Measurements from ENCODE around the gene ZNF808. TPM values are rescaled to one million over a fixed set of nuclear protein-coding genes. Genes with fewer than 3 reads are reported as not detected.
"Not testable (repeated sequence)": the region's sequence is repeated elsewhere in the genome, so short reads cannot be mapped to it uniquely, and the experiment has no call there.

Gene ZNF808
- total RNA-seq, 1 donor from 2014 or later: 31.1 TPM

GRCh38 chr19:52536448-52536800, 9.0 kb downstream of the ZNF808 start:
- DNase-seq: no peak

DNA sequence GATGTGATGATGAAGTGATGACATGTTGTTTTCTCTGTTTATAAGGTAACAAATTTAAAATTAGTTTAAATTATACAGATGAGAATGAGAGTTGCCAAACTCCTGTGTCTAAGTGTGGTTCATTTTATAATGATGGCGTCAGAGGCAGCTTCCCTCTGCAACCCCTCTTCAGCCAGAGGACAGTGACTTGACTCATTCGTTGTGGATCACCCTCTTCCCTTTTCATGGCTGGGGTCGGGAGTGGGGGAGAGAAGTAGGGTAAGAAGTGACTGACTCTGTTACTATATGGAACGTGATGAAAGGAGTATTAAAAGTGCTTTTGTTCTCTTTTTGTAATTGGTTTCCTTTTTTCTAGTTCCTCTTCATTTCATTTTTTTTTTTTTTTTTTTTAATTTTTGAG, 11.3 kb downstream of the ZNF808 start:
- not testable (repeated sequence) for DNase-seq

DNA sequence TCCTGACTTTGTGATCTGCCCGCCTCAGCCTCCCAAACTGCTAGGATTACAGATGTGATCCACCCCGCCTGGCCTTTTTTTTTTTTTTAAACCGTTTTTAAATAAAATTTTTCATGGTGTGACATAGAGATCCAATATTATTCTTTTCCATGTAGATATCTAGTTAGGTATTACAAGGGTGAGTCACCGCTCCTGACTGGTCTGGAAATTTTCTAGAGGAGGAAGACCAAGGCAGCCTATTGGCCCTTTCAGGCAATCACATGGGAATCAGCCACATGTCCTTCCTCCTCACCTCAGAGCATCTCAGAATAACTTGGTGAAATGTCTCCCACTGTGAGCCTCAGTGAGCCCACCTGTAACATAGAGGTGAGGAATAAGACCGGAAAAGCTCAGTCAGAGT, 13.7 kb downstream of the ZNF808 start:
- DNase-seq: not testable (repeated sequence)

DNA sequence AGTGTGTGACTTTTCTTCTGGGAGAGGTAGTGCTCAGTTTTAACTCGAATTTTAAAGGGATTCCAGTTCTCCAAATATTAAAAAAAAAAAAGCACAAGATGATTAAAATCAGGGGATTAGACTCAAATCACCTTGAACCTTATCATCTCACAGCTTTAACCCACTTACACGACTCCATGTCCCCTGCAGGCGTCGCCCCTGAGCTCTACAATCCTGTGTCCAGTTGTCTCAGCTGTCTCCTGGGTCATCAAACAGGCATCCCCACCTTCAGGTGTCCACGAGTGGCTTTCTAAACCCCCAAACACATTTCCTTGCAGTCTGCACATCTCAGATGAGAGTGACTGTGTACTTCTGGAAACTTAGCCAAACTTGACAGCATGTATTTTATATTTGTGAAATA, 14.1 kb downstream of the ZNF808 start:
- DNase-seq: no peak

DNA sequence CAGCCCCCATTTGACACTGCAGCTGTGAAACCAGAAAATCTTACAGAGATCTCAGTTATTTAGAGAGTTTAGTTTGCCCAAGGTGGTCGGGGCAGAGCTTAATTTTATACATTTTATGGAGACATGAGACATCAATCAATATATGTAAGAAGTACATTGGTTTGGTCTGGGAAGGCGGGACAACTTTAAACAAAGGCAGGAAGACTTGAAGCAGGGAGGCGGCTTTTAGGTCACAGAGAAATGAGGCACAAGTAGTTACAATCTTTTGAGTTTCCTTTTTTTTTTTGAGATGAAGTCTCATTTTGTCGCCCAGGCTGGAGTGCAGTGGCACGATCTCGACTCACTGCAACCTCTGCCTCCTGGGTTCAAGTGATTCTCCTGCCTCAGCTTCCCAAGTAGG, 15.1 kb downstream of the ZNF808 start:
- DNase-seq: peak; percentile 56

GRCh38 chr19:52542984-52543664, 15.7 kb downstream of the ZNF808 start:
- DNase-seq: peak; percentile 48

DNA sequence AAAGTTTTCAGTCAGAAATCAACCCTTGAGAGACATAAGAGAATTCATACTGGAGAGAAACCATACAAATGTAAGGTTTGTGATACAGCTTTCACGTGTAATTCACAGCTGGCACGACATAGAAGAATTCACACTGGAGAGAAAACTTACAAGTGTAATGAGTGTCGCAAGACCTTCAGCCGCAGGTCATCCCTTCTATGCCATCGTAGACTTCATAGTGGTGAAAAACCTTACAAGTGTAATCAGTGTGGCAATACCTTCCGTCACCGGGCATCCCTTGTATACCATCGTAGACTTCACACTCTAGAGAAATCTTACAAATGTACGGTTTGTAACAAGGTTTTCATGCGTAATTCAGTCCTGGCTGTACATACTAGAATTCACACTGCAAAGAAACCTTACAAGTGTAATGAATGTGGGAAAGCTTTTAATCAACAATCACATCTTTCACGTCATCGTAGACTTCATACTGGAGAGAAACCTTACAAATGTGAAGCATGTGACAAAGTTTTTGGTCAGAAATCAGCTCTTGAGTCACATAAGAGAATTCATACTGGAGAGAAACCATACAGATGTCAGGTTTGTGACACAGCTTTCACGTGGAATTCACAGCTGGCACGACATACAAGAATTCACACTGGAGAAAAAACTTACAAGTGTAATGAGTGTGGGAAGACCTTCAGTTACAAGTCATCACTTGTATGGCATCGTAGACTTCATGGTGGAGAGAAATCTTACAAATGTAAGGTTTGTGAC, 26.9 kb downstream of the ZNF808 start:
- DNase-seq: no peak

GRCh38 chr19:52557231-52557995, 29.9 kb downstream of the ZNF808 start:
- DNase-seq: no peak

GRCh38 chr19:52558732-52559445, 31.4 kb downstream of the ZNF808 start:
- not testable (repeated sequence) for DNase-seq

GRCh38 chr19:52561611-52562010, 34.1 kb downstream of the ZNF808 start:
- not testable (repeated sequence) for DNase-seq

- DNase-seq: no peak
Observed at GRCh38 chr19:52566121-52566520, 38.7 kb downstream of the ZNF808 start.

DNA sequence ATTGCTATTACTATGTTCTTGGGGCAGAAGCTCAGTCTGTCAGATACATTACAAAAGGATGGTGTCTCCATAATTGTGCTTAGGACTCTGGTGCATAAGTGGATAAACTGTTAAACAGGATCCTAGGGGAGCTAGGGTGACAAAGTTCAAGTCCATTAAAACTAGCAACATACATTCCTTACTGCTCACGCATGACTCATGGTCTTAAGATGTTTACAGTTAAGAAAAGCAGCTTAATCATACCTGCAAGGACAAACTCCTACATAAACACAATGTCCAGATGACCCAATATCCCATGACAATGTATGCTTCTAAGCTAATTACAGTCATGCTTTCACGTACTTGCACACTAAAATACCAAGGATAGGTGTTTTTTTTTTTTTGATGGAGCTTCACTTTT, 39.1 kb downstream of the ZNF808 start:
- DNase-seq: peak; percentile 11

GRCh38 chr19:52567921-52568320, 40.5 kb downstream of the ZNF808 start:
- DNase-seq: no peak

DNA sequence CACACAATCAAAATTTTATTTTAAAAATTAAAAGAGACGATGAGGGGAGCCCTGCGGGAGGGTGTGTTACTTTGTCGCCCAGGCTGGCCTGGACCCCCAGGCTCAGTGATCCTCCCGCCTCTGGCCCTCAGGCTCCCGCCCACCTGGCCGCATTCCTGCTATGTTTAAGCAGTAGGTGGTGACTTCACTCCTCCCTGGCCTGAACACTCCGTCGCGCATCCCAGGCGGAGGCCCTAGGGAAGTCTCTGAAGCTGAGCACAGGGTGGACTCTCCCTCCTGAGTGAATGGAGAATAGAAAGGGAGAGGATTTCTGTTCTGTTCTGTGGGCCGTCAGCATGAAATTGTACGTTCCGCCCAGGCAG, 42.2 kb downstream of the ZNF808 start:
- DNase-seq: not testable (repeated sequence)

- peak; percentile 95 for DNase-seq
Observed at GRCh38 chr19:52570000-52570861, 42.8 kb downstream of the ZNF808 start, which contains the start of gene ZNF701. ZNF701 (plus strand) TSS chr19:52570287; CDS start chr19:52574148, 3,861 bp downstream.

- DNase-seq: no peak
Observed at GRCh38 chr19:52584736-52585440, 57.4 kb downstream of the ZNF808 start.

- DNase-seq: no peak
Observed at GRCh38 chr19:52585604-52586003, 58.1 kb downstream of the ZNF808 start.

DNA sequence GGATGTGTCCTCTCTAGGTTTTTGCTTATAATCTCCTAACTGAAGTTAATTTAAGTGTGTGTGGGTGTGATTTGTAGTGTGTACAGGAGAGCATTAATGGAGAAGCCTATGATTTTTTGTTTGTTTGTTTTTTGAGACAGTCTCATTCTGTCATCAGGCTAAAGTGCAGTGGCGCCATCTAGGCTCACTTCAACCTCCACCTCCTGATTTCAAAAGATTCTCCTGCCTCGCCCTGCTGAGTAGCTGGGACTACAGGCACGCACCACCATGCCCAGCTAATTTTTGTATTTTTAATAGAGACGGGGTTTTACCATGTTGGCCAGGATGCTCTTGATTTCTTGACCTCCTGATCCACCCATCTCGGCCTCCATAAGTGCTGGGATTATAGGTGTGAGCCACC, 63.3 kb downstream of the ZNF808 start:
- no peak for DNase-seq

DNA sequence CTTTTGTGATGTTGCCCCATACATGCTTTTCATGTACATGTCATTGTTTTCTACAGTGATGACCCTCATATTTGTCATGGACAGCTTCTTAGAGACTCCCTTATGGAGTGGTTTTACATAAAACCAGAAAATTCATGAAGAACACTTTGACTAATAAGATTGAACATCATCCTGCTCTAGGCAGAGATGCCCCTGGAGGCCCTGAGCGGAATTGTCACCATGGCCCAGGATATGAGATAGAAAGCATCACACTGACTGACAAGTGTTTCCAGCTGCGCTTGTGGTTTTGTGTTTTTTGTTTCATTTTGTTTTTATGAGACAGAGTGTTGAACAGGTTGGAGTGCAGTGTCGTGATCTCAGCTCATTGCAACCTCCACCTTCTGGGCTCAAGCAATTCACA, 64.8 kb downstream of the ZNF808 start:
- DNase-seq: no peak

DNA sequence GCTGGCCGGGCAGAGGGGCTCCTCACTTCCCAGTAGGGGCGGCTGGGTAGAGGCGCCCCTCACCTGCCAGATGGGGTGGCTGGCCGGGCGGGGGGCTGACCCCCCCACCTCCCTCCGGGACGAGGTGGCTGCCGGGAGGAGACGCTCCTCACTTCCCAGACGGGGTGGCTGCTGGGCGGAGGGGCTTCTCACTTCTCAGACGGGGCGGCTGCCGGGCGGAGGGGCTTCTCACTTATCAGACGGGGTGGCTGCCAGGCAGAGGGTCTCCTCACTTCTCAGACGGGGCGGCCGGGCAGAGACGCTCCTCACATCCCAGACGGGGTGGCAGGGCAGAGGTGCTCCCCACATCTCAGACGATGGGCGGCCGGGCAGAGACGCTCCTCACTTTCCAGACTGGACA, 66.0 kb downstream of the ZNF808 start:
- DNase-seq: not testable (repeated sequence)

- no peak for DNase-seq
Observed at GRCh38 chr19:52599241-52599640, 71.8 kb downstream of the ZNF808 start.
